VCaP (cell line): Measurements from ENCODE around the gene CCDC82.

Source experiments
- H3K27ac ChIP-seq: fragments of 450-650 bp; 2 replicates; pipeline ENCODE4 v1.5.1; 2017
- TF ChIP-seq, protein P1 (sequence below): fragments of 450-650 bp; conservative IDR thresholded peaks from 2 replicates; pipeline ENCODE4 v1.5.1; 2017; ENCODE audit warnings: mild to moderate bottlenecking, moderate library complexity

Gene CCDC82

DNA sequence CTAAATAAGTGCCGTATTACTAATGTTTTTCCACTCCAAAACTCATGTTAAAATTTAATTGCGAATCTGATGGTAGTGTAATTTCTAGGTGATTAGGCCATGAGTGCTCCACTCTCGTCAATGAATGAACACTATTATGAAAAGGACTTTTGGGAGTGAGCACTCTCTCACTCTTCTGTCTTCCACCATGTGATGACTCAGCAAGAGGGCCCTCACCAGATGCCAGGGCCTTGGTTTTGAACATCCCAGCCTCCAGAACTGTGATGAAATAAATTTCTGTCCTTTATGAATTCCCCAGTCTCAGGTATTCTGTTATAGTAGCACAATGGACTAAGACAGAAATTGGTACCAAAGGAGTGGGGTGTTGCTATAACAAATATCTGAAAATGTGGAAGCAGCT, 8.2 kb upstream of the CCDC82 start:
- TF ChIP-seq, protein P1, sequence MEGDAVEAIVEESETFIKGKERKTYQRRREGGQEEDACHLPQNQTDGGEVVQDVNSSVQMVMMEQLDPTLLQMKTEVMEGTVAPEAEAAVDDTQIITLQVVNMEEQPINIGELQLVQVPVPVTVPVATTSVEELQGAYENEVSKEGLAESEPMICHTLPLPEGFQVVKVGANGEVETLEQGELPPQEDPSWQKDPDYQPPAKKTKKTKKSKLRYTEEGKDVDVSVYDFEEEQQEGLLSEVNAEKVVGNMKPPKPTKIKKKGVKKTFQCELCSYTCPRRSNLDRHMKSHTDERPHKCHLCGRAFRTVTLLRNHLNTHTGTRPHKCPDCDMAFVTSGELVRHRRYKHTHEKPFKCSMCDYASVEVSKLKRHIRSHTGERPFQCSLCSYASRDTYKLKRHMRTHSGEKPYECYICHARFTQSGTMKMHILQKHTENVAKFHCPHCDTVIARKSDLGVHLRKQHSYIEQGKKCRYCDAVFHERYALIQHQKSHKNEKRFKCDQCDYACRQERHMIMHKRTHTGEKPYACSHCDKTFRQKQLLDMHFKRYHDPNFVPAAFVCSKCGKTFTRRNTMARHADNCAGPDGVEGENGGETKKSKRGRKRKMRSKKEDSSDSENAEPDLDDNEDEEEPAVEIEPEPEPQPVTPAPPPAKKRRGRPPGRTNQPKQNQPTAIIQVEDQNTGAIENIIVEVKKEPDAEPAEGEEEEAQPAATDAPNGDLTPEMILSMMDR, result no peak
- H3K27ac ChIP-seq, result no peak overlapping the region

DNA sequence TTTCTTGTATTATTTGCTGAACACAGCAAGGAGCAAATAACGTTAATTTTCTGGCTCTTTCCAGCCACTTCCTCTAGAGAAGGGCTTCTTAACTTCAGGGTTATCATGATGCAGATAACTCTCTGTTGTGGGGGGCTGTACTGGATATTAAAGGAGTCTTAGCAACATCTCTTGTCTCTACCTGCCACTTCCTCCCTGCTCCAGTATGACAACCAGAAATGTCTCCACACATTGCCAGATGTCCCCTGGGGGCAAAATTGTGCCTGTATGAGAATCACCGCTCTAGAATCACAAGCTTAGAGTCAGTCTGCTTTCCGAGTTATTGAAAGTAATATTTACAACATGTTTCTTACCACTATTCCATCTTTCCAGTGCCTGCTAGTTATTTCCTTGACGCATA, 6.9 kb upstream of the CCDC82 start:
- H3K27ac ChIP-seq, result no peak overlapping the region
- TF ChIP-seq, protein P1, result no peak

DNA sequence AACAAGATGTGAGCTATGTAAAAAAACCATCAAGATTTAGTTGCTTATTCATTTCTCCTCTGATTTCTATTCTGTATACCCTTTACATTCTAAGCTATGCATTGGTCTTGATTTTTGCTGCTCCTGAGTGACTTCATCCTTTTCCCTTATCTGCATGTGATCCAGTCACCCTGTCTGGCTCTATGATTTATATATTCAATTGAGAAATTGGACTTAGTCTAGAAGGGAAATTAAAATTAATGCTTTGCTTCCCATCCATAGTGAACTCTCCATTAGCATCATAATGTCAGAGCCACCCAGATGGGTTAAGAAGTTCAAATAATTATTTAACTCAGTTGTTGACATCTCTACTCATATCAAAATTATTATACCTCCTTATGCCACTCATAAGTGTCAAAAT, 5.1 kb upstream of the CCDC82 start:
- TF ChIP-seq, protein P1, result no peak

DNA sequence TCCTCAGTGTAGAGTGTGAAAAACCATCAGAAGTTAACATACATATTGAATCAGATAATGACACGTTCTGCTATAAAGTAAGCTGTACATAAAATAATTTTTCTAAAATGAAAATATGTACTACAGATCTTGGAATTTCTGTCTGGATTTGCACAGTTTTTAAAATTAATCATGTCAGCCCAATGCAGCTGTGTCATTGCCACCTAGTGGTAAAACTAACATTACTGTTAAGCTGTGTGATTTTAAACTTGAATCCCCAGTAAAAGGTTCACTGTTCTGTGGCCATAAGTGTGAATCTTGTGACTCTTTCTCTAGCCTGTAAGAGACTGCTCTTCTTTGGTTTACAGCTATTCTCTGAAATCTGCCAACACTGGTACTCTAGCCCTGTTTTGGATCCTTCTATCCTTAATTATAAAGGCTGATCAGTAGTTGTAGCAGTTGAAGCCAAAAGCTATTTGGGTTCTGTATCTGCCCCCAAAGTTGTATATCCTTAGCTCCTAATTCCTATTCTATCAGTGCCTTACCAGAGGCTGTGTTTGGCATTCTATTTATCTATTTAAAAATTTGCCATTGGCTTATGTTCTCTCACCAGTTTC, 4.1 kb upstream of the CCDC82 start:
- TF ChIP-seq, protein P1, result peak; percentile 93
- H3K27ac ChIP-seq, result no peak overlapping the region

More for the DNA sequence above, 5.1 kb upstream of the CCDC82 start:
- no peak overlapping the region for H3K27ac ChIP-seq

DNA sequence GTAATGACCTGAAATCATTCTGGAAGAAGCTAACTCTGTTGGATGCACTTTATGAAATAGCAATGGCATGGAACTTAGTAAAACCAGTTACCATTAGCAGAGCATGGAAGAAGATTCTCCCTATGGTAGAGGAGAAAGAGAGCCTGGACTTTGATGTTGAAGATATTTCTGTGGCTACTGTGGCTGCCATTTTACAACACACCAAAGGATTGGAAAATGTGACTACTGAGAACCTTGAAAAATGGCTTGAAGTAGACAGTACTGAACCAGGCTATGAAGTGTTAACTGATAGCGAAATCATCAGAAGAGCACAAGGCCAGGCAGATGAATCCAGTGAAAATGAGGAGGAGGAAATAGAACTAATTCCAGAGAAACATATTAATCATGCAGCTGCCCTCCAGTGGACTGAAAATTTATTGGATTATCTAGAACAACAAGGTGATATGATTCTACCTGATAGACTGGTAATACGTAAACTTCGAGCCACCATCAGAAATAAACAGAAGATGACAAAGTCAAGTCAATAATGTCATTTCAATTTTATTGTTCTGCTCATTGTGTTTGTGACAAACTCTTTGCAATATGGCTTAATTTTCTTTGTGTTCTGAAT, 2.1 kb upstream of the CCDC82 start:
- H3K27ac ChIP-seq, result no peak overlapping the region
- TF ChIP-seq, protein P1, result peak; percentile 54

DNA sequence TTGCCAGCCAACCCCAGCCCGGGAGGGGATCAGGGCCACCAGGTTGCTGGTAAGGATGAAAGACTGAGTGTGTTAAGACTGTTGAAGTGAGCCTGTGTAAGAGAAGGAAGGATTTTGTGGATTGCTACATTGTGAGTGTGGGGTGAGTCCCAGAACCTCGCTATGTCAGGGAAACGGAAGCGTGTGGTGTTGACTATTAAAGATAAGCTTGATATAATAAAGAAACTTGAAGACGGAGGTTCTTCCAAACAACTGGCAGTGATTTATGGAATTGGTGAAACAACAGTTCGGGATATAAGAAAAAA, 728 bp upstream of the CCDC82 start:
- H3K27ac ChIP-seq, result peak overlapping the region; percentile 70
- TF ChIP-seq, protein P1, result no peak

DNA sequence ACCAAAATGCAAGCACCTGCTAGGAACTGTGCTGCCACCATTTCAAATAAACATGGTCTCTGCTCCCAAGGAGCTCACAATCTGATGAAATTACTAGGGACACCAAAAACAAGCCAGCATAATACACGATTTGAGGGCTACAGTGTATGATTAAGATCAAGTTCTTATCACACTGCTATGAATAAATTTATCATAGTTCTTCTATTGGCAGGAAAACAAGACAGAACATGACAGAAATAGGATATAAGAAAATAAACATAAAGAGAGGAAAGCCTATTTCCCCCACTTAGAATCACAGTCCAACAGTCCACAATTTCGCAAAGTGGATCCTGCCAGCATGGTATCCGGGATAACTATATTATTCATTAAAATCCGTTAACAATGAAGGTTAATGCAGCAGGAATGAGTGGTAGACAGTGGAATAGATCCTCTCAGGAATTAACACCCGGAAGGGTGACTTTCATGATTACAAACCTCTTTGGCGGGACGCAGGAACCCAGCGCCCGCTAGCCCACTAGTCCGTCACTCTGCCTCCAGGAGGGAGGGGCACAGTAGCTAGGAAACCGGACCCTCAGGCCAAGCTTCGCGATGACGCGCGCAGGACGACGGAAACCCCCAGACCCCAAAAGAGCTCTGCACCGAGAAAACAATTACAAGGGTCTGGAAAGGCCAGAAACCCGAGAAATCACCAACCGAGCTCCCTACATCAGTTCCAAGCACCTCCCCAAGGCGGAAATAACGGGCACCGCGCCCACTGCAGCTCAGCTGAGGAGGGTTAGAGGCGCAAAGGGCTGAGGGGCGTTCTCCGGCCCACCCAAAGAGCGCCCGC, 607 bp downstream of the CCDC82 start:
- peak overlapping the region; percentile 70 for H3K27ac ChIP-seq
- TF ChIP-seq, protein P1, result no peak
